Choroid plexus epithelial cell (primary cell): ENCODE results near the gene NT5E.
A peak's percentile ranks its signal among the peaks of the same experiment; 100 is the strongest.

Experiments used
- DNase-seq: peaks from one replicate; pipeline ENCODE4 v3.0.0-alpha.2; 2010; ENCODE audit warnings: low read depth
- H3K4me3 ChIP-seq: 2 replicates; pipeline ENCODE4 v1.5.1; 2011; ENCODE audit warnings: low read depth, mild to moderate bottlenecking, control low read depth, low read length, moderate library complexity
- TF ChIP-seq, protein P1 (sequence below): conservative IDR thresholded peaks from 2 replicates; pipeline ENCODE4 v1.5.1; 2011; ENCODE audit warnings: low read depth, mild to moderate bottlenecking, control low read depth, inconsistent platforms, low read length, moderate library complexity

NT5E gene

DNA sequence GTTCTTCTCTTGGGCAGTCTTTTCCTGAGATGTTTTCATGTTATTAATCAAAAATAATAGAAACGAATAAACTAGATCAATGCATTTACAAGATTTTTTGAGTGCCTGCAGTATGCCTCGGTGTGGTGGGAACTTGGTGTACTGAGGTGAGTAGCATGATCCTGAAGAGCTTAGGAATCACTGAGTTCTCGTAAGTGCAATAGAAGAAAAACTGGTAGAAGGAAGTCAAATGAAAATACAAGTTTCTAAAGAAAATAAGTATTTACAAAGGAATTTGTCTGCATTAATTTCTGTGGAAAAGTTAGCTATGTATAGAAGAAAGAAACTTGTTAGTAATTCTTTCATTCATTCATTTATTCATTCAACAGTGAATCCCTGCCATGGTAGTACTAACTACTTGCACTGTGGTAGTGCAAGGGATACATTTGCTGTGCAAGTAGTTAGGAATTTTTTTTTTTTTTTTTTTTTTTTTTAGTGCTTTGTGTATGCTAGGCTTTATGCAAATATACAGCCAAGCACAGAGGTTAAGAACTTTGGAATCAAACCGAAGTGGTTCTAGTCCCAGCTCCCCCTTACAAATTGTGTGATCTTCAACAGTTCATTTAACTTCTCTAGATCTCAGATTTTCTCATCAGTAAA lies 13.9 kb downstream of the NT5E start:
- DNase-seq, result no peak
- TF ChIP-seq, protein P1, sequence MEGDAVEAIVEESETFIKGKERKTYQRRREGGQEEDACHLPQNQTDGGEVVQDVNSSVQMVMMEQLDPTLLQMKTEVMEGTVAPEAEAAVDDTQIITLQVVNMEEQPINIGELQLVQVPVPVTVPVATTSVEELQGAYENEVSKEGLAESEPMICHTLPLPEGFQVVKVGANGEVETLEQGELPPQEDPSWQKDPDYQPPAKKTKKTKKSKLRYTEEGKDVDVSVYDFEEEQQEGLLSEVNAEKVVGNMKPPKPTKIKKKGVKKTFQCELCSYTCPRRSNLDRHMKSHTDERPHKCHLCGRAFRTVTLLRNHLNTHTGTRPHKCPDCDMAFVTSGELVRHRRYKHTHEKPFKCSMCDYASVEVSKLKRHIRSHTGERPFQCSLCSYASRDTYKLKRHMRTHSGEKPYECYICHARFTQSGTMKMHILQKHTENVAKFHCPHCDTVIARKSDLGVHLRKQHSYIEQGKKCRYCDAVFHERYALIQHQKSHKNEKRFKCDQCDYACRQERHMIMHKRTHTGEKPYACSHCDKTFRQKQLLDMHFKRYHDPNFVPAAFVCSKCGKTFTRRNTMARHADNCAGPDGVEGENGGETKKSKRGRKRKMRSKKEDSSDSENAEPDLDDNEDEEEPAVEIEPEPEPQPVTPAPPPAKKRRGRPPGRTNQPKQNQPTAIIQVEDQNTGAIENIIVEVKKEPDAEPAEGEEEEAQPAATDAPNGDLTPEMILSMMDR, result no peak
- H3K4me3 ChIP-seq, result no peak overlapping the region

DNA sequence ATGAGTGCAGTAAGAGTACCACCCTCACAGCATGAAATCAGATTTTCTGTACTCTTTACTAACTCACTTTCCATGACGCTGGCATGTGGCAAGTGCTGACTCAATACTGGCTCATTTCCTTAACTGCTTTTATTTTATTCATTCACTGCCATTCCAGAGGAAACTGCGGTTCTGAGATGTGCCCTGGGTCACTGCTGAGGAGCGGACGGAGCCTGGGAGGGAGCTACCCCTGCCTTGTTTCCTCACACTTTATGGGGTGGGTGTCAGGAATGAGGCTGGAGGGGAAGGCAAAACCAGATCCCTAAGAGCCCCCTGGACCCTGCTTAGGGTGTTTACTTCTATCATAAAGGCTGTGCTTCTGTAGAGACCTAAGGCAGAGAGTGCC lies 14.4 kb downstream of the NT5E start:
- H3K4me3 ChIP-seq, result no peak overlapping the region
- TF ChIP-seq, protein P1, result no peak
- DNase-seq, result peak; percentile 98

DNA sequence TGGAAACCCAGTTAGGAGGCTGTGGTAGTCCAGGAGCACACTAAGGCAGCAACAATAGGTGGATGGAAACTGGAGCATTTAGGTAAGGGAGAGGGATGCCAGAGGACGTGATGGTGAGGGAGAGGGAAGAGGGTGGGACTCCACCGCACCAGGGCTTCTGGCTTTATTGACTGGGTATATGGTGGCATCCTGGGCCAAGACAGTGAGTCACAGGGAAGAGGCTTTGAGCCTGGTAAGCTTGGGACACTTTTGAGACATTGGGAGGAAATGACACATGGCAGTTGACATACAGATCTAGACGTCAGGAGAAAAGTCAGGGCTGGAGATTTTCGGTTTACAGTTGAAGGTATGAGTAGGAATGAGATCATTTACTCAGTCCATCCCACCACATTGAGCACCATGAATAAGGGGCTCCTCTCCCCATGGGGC lies 14.9 kb downstream of the NT5E start:
- DNase-seq, result peak; percentile 63
- TF ChIP-seq, protein P1, result no peak
- no peak overlapping the region for H3K4me3 ChIP-seq

DNA sequence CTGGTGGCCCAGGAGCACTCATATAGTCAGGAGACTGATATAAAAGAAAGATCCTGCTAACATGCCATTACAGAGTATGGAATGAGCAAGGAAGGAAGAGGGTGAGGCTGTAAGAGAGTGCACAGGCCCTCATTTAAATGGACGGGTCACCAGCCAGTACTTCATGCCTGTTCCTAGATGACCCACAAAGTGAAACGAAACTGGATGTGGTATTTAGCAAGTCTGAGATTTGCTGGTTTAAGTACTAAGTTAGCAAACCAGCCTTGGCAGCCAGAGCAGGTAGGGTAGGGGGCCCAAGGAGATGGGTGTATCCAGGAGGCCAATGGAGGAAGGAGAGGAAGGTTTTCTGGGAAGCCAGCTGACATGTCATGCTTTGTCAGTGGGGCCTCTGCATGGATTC lies 15.9 kb downstream of the NT5E start:
- no peak for DNase-seq
- TF ChIP-seq, protein P1, result no peak
- no peak overlapping the region for H3K4me3 ChIP-seq

DNA sequence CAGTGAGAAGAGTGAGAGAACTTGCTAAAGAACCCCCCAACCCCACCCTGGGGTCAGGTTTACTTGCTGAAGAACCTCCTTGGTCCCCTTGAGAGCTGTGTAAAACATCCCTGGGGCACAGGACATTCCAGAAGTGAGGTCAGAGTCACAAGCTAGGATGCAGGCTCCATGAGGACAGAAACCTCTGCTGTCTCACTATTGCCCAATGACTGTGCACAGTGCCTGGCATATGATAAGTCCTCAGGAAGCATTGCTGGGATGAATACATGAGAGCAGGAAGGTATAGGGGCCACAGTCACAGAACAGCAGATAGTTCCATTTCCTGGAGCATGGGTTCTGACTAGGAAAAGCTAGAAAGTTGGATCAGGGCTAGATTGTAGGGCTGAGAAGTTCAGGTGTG lies 18.4 kb downstream of the NT5E start:
- H3K4me3 ChIP-seq, result no peak overlapping the region
- TF ChIP-seq, protein P1, result no peak
- peak; percentile 50 for DNase-seq

DNA sequence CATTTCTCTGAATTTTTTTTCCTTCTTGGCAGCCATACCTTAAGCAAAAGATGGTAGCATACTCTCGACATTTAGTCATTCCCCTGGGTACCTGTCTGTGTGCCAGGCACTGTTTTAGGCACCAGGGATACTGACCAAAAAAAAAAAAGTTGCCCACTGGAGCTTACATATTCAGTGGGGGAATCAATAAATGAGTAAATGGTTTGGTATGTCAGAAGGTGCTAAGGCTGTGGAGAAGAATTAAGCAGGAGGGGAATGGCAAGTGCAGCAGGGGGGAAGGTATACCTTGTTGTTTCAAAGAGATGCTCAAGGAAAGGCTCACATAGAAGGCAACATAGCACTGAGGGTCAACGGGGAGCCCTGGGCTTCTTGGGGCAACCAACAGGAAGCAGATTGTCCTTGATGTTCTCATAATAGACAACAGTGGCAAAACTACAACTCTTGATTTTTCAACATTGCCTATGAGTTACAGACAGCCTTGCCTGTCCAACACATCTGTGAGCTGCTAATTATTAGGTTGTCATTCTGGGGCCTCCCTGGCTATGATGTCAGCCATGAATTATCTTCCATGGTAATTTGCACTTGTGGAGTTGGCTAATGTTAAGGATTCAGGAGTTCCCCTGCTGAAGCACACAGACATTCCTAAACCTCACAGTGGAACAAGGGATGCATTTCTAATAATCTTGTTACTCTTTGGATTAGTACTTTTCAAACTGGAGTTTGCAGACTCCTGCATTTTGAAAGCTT lies 19.6 kb downstream of the NT5E start:
- TF ChIP-seq, protein P1, result no peak
- no peak overlapping the region for H3K4me3 ChIP-seq
- no peak for DNase-seq

DNA sequence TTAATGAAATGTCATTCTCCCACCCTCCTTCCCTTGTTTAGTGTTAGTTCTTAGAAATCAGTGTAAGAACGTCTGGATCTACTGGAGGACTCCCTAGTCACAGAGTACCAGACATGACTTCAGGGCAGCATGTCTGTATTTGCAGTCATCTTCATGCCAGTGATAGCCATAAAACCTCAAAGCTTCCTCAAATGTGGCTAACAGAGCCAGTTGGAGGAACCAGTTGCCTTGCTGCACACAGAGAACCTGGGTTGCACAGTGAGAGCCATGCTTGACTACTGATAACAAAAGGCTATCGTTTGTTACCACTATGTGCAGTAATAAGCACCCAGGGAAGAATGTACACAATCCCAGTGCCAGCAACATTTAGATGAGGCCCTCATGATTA lies 20.1 kb downstream of the NT5E start:
- no peak for DNase-seq
- TF ChIP-seq, protein P1, result no peak
- H3K4me3 ChIP-seq, result no peak overlapping the region
